Esophagus squamous epithelium (tissue), 5 donors: Measurements from ENCODE around the gene ELN. TPM values are rescaled to one million over a fixed set of nuclear protein-coding genes. Genes with fewer than 3 reads are reported as not detected.
"Not testable (repeated sequence)": the region's sequence is repeated elsewhere in the genome, so short reads cannot be mapped to it uniquely, and the experiment has no call there.

Experiments used
- DNase-seq: peaks from one replicate; lab custom pipeline; 2025; lab: John Stamatoyannopoulos, UW
- H3K27ac ChIP-seq, 4 donors: fragments of 200-600 bp; sonication (generic); one replicate each; pipeline ENCODE4 v1.5.1; 2016 to 2019; ENCODE audit warnings: mild to moderate bottlenecking in 1 of 4
- H3K27me3 ChIP-seq, 4 donors: fragments of 200-600 bp; sonication (generic); 1 replicate in 3 of 4; 2 replicates in 1 of 4; pipeline versions ENCODE4 v1.5.1 to v1.6.0; 2017 to 2021; ENCODE audit warnings: antibody characterized with exemption in 1 of 4
- H3K36me3 ChIP-seq, 3 donors: fragments of 200-600 bp; sonication (generic); one replicate each; pipeline ENCODE4 v1.5.1; 2016 to 2019
- H3K4me1 ChIP-seq, 3 donors: fragments of 200-600 bp; sonication (generic); one replicate each; pipeline ENCODE4 v1.5.1; 2017 to 2019
- H3K4me3 ChIP-seq, 4 donors: fragments of 200-600 bp; sonication (generic); 1 replicate in 3 of 4; 2 replicates in 1 of 4; pipeline ENCODE4 v1.5.1; 2016 to 2019; ENCODE audit warnings: mild to moderate bottlenecking in 2 of 4, moderate library complexity in 1 of 4
- H3K9me3 ChIP-seq, 3 donors: fragments of 200-600 bp; sonication (generic); one replicate each; pipeline ENCODE4 v1.5.1; 2016 to 2019
- POLR2A ChIP-seq, 4 donors: fragments of 450-650 bp; IDR thresholded peaks; one replicate each; pipeline ENCODE4 v1.6.1; 2017; ENCODE audit warnings: antibody characterized with exemption in 4 of 4, mild to moderate bottlenecking in 4 of 4, moderate library complexity in 3 of 4
- WGBS, 2 donors: methylation state at CpG; one replicate each; pipeline ENCODE4 v1.1.5; 2018; 5-methylcytosine and 5-hydroxymethylcytosine counted together
- intact Hi-C: fragments of 100-400 bp; cut with DNase I; formaldehyde crosslinking; loops from one replicate; pipeline ENCODE4 v1.15.0; 2022
- total RNA-seq, 4 donors: library from RNA; depleted of rRNA; stranded (reverse); fragments of >200 nt; gene quantifications; one replicate each; pipeline ENCODE4 v1.1.0, GENCODE V29; 2016
- TF ChIP-seq, protein P1 (sequence below), 6 experiments: fragments of 450-650 bp in 4 of 6; fragments of 200-600 bp in 2 of 6; sonication (generic) in 2 of 6; IDR thresholded peaks; one replicate each; pipeline ENCODE4 v1.5.1; 2016 to 2019; ENCODE audit warnings: antibody characterized with exemption in 6 of 6, mild to moderate bottlenecking in 4 of 6, moderate library complexity in 4 of 6
- donor health status: DM: yes; HTN: yes; CAD: no.

ELN gene
- total RNA-seq, 4 donors from 2014 or later: 8.9 to 182 (median 20.3) TPM

DNA sequence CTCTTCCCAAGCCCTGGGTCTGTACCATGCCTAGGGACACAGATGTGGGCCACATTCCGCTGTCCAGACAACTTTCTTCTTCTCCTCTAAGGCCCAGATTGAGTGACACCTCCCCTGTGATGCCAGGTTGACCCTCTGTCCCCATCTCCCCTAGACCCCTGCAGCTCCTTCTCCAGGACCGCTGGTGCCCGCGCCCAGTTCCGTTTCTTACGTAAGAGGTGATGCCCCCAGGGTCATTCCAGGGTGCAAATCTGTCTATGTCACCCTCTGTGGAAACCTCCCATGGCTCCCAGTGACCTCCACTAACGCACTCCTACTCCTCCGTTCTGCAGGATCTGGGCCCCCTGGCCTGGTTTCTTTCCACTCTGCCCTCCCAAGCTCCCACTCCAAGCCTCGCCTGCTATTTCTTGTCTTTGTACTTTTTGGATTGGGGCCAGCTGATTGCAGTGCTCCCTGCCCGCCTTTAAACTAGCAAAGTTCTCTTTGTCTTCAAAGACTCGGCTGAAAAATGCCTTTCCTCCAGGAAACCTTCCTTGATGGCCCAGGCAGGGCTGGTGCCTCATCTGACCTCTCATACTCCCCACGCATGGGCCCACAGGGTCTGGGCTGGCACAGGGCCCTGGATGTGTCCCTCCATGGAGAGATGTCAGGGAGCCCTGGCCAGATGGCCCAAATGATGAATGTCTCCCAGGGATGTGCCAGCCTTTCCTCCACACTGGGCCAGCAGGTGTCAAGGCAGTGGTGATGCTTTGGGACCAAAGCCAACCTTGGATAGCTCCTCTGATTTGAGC is 21.3 kb upstream of the ELN start:
- H3K27me3 ChIP-seq: no peaks in the 10 kb centered on the region
- TF ChIP-seq POLR2A (IDR thresholded peaks at IDR 0.05): no peak
- TF ChIP-seq, protein P1, sequence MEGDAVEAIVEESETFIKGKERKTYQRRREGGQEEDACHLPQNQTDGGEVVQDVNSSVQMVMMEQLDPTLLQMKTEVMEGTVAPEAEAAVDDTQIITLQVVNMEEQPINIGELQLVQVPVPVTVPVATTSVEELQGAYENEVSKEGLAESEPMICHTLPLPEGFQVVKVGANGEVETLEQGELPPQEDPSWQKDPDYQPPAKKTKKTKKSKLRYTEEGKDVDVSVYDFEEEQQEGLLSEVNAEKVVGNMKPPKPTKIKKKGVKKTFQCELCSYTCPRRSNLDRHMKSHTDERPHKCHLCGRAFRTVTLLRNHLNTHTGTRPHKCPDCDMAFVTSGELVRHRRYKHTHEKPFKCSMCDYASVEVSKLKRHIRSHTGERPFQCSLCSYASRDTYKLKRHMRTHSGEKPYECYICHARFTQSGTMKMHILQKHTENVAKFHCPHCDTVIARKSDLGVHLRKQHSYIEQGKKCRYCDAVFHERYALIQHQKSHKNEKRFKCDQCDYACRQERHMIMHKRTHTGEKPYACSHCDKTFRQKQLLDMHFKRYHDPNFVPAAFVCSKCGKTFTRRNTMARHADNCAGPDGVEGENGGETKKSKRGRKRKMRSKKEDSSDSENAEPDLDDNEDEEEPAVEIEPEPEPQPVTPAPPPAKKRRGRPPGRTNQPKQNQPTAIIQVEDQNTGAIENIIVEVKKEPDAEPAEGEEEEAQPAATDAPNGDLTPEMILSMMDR (IDR thresholded peaks at IDR 0.05): no peak
- H3K4me1 ChIP-seq: peaks cover 0 to 37% (median 15%) of the 10 kb centered on the region in 3 donors
- no peak for DNase-seq
- H3K27ac ChIP-seq: peak overlapping the region in 3 of 4 donors; percentile 8 to 67 (median 48)
- no peaks in the 10 kb centered on the region for H3K9me3 ChIP-seq
- intact Hi-C loops: no loop called here
- 42% methylated on average over 11 of the region's 12 CpGs for WGBS, 2 donors
- H3K36me3 ChIP-seq: no peaks in the 10 kb centered on the region
- H3K4me3 ChIP-seq: no peak overlapping the region

DNA sequence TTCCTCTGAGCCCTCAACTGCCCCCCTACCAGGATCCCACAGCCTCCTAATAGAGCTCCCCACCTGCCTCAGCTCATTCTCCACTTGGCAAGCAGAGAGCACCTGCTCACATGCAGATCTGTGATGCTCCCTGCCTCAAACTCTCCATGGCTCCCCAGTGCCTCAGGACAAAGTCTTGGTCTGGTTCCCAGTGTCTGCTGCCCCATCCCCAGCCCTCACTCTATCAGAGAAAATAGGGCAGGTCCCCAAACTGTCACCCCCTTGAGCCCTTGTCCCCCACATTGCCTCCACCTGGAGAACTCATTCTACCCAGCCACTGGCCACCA is 20.8 kb upstream of the ELN start:
- TF ChIP-seq, protein P1 (IDR thresholded peaks at IDR 0.05): no peak
- no peak for TF ChIP-seq POLR2A (IDR thresholded peaks at IDR 0.05)
- H3K27me3 ChIP-seq: no peaks in the 10 kb centered on the region
- H3K36me3 ChIP-seq: no peaks in the 10 kb centered on the region
- H3K9me3 ChIP-seq: no peaks in the 10 kb centered on the region
- no peak overlapping the region for H3K4me3 ChIP-seq
- peaks cover 0 to 35% (median 15%) of the 10 kb centered on the region in 3 donors for H3K4me1 ChIP-seq
- no peak for DNase-seq
- intact Hi-C loops: no loop called here
- peak overlapping the region in 3 of 4 donors; percentile 8 to 67 (median 48) for H3K27ac ChIP-seq

DNA sequence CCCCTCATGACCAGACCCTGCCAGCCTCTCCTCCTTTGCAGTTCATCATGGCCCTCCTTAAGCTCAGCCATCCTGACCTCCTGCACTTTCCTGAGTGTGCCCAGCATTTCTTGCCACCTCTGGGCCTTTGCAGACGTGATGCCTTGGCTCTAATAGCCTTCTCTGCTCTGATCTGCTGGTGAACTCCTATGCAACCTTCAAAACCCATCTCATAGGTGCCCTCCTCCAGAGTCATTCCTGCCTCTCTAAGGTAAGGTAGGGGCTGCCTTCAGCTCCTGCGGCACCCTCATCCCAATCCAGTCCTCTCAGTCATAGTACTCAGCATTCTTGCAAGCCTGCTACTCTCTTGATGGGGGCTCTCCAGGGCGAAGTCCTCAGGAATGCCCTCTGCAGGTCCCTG is 19.3 kb upstream of the ELN start:
- Histone ChIP-seq H3K27ac (no peak overlapping the region), H3K27me3 (no peaks in the 10 kb centered on the region), H3K4me3 (no peak overlapping the region), H3K9me3 (no peaks in the 10 kb centered on the region), H3K4me1 (peaks cover 10 to 37% (median 18%) of the 10 kb centered on the region in 3 donors), H3K36me3 (no peaks in the 10 kb centered on the region)
- intact Hi-C loops: no loop called here
- WGBS, 2 donors: 72 to 93% methylated on average over 2 to 3 of the region's 3 CpGs
- no peak for DNase-seq
- TF ChIP-seq POLR2A (IDR thresholded peaks at IDR 0.05): no peak
- TF ChIP-seq, protein P1 (IDR thresholded peaks at IDR 0.05): no peak

DNA sequence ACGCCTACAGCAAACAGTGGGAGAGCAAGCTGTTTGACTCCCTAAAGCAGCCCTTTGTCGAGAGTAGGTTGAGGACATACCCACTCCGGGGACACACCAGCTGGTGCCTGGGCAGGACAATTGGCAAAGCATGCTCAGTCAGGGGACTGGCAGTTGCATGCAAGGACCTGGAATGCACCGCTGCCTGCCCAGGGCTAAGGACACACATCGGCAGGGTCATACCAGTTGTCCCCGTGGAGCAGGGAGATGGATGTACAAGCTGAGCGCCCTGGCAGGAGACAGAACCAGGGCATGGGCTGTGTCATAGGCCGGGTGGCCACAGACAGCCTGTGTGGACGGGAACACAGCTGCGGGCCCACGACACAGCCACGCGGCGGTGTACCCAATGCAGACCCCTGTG is 18.3 kb upstream of the ELN start:
- no peak for TF ChIP-seq POLR2A (IDR thresholded peaks at IDR 0.05)
- TF ChIP-seq, protein P1 (IDR thresholded peaks at IDR 0.05): no peak
- H3K27ac ChIP-seq: no peak overlapping the region

DNA sequence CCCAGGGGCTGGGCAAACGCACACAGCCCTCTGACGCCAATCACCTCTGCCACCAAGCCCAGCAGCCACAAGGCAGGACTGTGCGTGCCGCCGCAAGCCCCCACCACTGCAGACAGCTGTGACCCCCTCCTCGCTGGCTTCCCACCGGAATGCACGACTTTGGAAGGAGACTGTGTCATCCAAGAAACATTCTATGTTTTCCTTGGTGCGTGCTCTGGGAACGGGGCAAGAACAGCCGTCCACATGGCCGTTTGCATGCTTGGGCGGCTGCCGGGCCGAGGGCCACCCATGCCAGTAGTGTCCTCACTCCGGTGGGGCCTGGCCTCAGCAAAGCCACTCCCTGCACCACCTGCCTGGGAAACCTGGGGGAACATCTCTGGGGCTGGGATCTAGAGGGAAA is 17.6 kb upstream of the ELN start:
- no peaks in the 10 kb centered on the region for H3K36me3 ChIP-seq
- no peak overlapping the region for H3K27ac ChIP-seq
- no peaks in the 10 kb centered on the region for H3K9me3 ChIP-seq
- 48 to 63% methylated on average over 3 to 14 of the region's 16 CpGs for WGBS, 2 donors
- peaks cover 16 to 48% (median 22%) of the 10 kb centered on the region in 3 donors for H3K4me1 ChIP-seq
- no peak overlapping the region for H3K4me3 ChIP-seq
- intact Hi-C loops: no loop called here
- H3K27me3 ChIP-seq: no peaks in the 10 kb centered on the region
- TF ChIP-seq, protein P1 (IDR thresholded peaks at IDR 0.05): no peak
- no peak for TF ChIP-seq POLR2A (IDR thresholded peaks at IDR 0.05)
- no peak for DNase-seq

More for the DNA sequence above, 18.3 kb upstream of the ELN start:
- WGBS, 2 donors: 95% methylated on average over 4 of the region's 14 CpGs; no CpG with 5 or more reads in 1 of the 2 donors
- H3K4me3 ChIP-seq: no peak overlapping the region
- peaks cover 16 to 47% (median 22%) of the 10 kb centered on the region in 3 donors for H3K4me1 ChIP-seq
- no peaks in the 10 kb centered on the region for H3K27me3 ChIP-seq
- H3K36me3 ChIP-seq: no peaks in the 10 kb centered on the region
- no peak for DNase-seq
- intact Hi-C loops: no loop called here
- H3K9me3 ChIP-seq: no peaks in the 10 kb centered on the region

DNA sequence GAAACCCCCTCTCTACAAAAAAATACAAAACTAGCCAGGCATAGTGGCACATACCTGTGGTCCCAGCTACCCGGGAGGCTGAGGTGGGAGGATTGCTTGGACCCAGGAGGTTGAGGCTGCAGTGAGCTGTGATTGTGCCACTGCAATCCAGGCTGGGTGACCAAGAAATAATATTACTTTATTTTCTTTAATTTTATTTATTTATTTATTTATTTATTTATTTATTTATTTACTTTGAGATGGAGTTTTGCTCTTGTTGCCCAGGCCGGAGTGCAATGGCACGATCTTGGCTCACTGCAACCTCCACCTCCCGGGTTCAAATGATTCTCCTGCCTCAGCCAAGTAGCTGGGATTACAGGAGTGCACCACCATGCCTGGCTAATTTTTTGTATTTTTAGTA is 16.6 kb upstream of the ELN start:
- H3K27ac ChIP-seq, intact Hi-C loops, H3K9me3 ChIP-seq, H3K4me3 ChIP-seq, DNase-seq, H3K27me3 ChIP-seq, H3K36me3 ChIP-seq: not testable (repeated sequence)
- 84 to 91% methylated on average over 4 of the region's 4 CpGs for WGBS, 2 donors
- peaks cover 16 to 42% (median 21%) of the 10 kb centered on the region in 3 donors for H3K4me1 ChIP-seq
